ENCODE measurements around the gene LPCAT1.

- TF ChIP-seq CTCF (IDR thresholded peaks at IDR 0.05; ENCODE audit: extremely low read depth in 1 of 2, insufficient read depth in 1 of 2, low read depth in 1 of 2, low read length in 2 of 2) (no peak), POLR2AphosphoS5 (IDR thresholded peaks at IDR 0.05; ENCODE audit: insufficient read depth, low read depth, low read length) (no peak)
These were observed 15.0 kb downstream of the LPCAT1 start for GRCh38 chr5:1508659-1509290.
